Esophagus squamous epithelium (tissue), 4 donors: ENCODE results near the gene CAVIN1.

Experiments used
- POLR2A ChIP-seq, 4 donors: fragments of 450-650 bp; IDR thresholded peaks; one replicate each; pipeline ENCODE4 v1.6.1; 2017; ENCODE audit warnings: antibody characterized with exemption in 4 of 4, mild to moderate bottlenecking in 4 of 4, moderate library complexity in 3 of 4
- TF ChIP-seq, protein P1 (sequence below), 6 experiments: fragments of 450-650 bp in 4 of 6; fragments of 200-600 bp in 2 of 6; sonication (generic) in 2 of 6; IDR thresholded peaks; one replicate each; pipeline ENCODE4 v1.5.1; 2016 to 2019; ENCODE audit warnings: antibody characterized with exemption in 6 of 6, mild to moderate bottlenecking in 4 of 6, moderate library complexity in 4 of 6

DNA sequence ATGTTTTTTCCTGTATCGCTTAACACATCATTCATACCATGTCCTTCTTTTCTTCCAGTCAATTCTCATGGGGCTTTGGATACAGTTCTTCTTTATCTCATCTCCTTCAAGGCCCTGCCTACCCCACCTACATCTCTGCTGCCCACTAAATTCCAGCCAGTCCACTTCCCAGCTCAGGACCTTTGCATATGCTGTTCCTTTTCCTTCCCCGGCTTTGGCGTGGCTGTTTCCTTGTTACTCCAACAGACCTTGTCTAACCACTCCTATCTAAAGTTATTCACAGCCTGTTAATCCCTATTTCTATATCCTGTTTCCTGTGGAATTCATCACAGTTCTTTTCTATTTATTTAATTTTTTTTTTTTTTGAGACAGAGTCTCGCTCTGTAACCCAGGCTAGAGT, 28.2 kb downstream of the CAVIN1 start:
- TF ChIP-seq, protein P1, sequence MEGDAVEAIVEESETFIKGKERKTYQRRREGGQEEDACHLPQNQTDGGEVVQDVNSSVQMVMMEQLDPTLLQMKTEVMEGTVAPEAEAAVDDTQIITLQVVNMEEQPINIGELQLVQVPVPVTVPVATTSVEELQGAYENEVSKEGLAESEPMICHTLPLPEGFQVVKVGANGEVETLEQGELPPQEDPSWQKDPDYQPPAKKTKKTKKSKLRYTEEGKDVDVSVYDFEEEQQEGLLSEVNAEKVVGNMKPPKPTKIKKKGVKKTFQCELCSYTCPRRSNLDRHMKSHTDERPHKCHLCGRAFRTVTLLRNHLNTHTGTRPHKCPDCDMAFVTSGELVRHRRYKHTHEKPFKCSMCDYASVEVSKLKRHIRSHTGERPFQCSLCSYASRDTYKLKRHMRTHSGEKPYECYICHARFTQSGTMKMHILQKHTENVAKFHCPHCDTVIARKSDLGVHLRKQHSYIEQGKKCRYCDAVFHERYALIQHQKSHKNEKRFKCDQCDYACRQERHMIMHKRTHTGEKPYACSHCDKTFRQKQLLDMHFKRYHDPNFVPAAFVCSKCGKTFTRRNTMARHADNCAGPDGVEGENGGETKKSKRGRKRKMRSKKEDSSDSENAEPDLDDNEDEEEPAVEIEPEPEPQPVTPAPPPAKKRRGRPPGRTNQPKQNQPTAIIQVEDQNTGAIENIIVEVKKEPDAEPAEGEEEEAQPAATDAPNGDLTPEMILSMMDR (IDR thresholded peaks at IDR 0.05), result no peak
- no peak for TF ChIP-seq POLR2A (IDR thresholded peaks at IDR 0.05)
